Measurements from ENCODE around the gene EXO1.

GRCh38 chr1:241848686-241849344, 811 bp downstream of the EXO1 start:
- TF ChIP-seq POLR2A (IDR thresholded peaks at IDR 0.05), result no peak
- TF ChIP-seq, protein P1, sequence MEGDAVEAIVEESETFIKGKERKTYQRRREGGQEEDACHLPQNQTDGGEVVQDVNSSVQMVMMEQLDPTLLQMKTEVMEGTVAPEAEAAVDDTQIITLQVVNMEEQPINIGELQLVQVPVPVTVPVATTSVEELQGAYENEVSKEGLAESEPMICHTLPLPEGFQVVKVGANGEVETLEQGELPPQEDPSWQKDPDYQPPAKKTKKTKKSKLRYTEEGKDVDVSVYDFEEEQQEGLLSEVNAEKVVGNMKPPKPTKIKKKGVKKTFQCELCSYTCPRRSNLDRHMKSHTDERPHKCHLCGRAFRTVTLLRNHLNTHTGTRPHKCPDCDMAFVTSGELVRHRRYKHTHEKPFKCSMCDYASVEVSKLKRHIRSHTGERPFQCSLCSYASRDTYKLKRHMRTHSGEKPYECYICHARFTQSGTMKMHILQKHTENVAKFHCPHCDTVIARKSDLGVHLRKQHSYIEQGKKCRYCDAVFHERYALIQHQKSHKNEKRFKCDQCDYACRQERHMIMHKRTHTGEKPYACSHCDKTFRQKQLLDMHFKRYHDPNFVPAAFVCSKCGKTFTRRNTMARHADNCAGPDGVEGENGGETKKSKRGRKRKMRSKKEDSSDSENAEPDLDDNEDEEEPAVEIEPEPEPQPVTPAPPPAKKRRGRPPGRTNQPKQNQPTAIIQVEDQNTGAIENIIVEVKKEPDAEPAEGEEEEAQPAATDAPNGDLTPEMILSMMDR (IDR thresholded peaks at IDR 0.05), result no peak
